ENCODE measurements around the gene CSF1.
"Not testable (repeated sequence)": the region's sequence is repeated elsewhere in the genome, so short reads cannot be mapped to it uniquely, and the experiment has no call there.

Gene CSF1

GRCh38 chr1:109910123-109910962 is at the start of gene CSF1:
CSF1 (plus strand) TSS chr1:109910849; CDS start chr1:109911024, 175 bp downstream.
- peak; percentile 73 for DNase-seq (ENCODE audit: low read depth)

- DNase-seq (ENCODE audit: low read depth): not testable (repeated sequence)
These were observed 49.0 kb upstream of the CSF1 start for GRCh38 chr1:109861616-109862015.

- peak; percentile 22 for DNase-seq (ENCODE audit: low read depth)
These were observed 47.0 kb upstream of the CSF1 start for GRCh38 chr1:109863667-109864046.

GRCh38 chr1:109864047-109864822 is 46.4 kb upstream of the CSF1 start:
- peak; percentile 84 for DNase-seq (ENCODE audit: low read depth)

GRCh38 chr1:109864930-109865612 is 45.6 kb upstream of the CSF1 start:
- DNase-seq (ENCODE audit: low read depth): peak; percentile 36

GRCh38 chr1:109866071-109866470 is 44.6 kb upstream of the CSF1 start:
- no peak for DNase-seq (ENCODE audit: low read depth)

GRCh38 chr1:109873278-109874175 is 37.1 kb upstream of the CSF1 start:
- DNase-seq (ENCODE audit: low read depth): no peak

- DNase-seq (ENCODE audit: low read depth): no peak
These were observed 36.2 kb upstream of the CSF1 start for GRCh38 chr1:109874445-109874844.

GRCh38 chr1:109875874-109876273 is 34.8 kb upstream of the CSF1 start:
- DNase-seq (ENCODE audit: low read depth): no peak

GRCh38 chr1:109876617-109877316 is 33.9 kb upstream of the CSF1 start:
- no peak for DNase-seq (ENCODE audit: low read depth)

- peak; percentile 93 for DNase-seq (ENCODE audit: low read depth)
These were observed 33.3 kb upstream of the CSF1 start for GRCh38 chr1:109877317-109877771.

GRCh38 chr1:109877776-109878175 is 32.9 kb upstream of the CSF1 start:
- no peak for DNase-seq (ENCODE audit: low read depth)

- DNase-seq (ENCODE audit: low read depth): no peak
These were observed 32.0 kb upstream of the CSF1 start for GRCh38 chr1:109878531-109879104.

- DNase-seq (ENCODE audit: low read depth): not testable (repeated sequence)
These were observed 31.3 kb upstream of the CSF1 start for GRCh38 chr1:109879371-109879770.

- no peak for DNase-seq (ENCODE audit: low read depth)
These were observed 30.6 kb upstream of the CSF1 start for GRCh38 chr1:109879881-109880525.

- DNase-seq (ENCODE audit: low read depth): no peak
These were observed 29.4 kb upstream of the CSF1 start for GRCh38 chr1:109880971-109881894.

- no peak for DNase-seq (ENCODE audit: low read depth)
These were observed 28.8 kb upstream of the CSF1 start for GRCh38 chr1:109881906-109882287.

- DNase-seq (ENCODE audit: low read depth): no peak
These were observed 28.1 kb upstream of the CSF1 start for GRCh38 chr1:109882288-109883245.

Data from stromal cell of bone marrow (primary cell).